Neural cell (in vitro differentiated cells): Measurements from ENCODE around the gene HOXD3. TPM values are rescaled to one million over a fixed set of nuclear protein-coding genes. Genes with fewer than 3 reads are reported as not detected.

Experiments used
- H2AFZ ChIP-seq: fragments of 200-600, 300-800 bp; sonication (generic), shearing (Covaris generic); 2 replicates; pipeline ENCODE4 v1.6.0; 2014; ENCODE audit warnings: low read depth, mild to moderate bottlenecking, antibody characterized with exemption, low read length, moderate library complexity
- H3F3A ChIP-seq: fragments of 200-600 bp; shearing (Covaris generic); 2 replicates; pipeline ENCODE4 v1.6.1; 2016; ENCODE audit warnings: mild to moderate bottlenecking, moderate library complexity, mixed read lengths, antibody characterized with exemption, low read length; ENCODE audit not compliant: insufficient read depth, poor library complexity, severe bottlenecking
- H3K27ac ChIP-seq: fragments of 200-600, 300-800 bp; sonication (generic), shearing (Covaris generic); 2 replicates; pipeline ENCODE4 v1.5.1; 2014; ENCODE audit warnings: mild to moderate bottlenecking, low read length, moderate library complexity
- H3K27me3 ChIP-seq: fragments of 300-800, 200-600 bp; sonication (generic), shearing (Covaris generic); 2 replicates; pipeline ENCODE4 v1.6.0; 2014; ENCODE audit warnings: mild to moderate bottlenecking, low read depth, low read length, moderate library complexity; ENCODE audit not compliant: insufficient read depth
- H3K36me3 ChIP-seq: fragments of 300-800, 200-600 bp; sonication (generic), shearing (Covaris generic); 2 replicates; pipeline ENCODE4 v1.5.1; 2014; ENCODE audit warnings: mild to moderate bottlenecking, antibody characterized with exemption, low read length, moderate library complexity; ENCODE audit not compliant: insufficient read depth
- H3K4me2 ChIP-seq: fragments of 300-800, 200-600 bp; sonication (generic), shearing (Covaris generic); 2 replicates; pipeline ENCODE4 v1.6.0; 2014; ENCODE audit warnings: mild to moderate bottlenecking, low read length
- H3K4me3 ChIP-seq: fragments of 300-800, 200-600 bp; sonication (generic), shearing (Covaris generic); 2 replicates; pipeline ENCODE4 v1.5.1; 2014; ENCODE audit warnings: mild to moderate bottlenecking, low read length, moderate library complexity
- H3K79me2 ChIP-seq: fragments of 200-600 bp; shearing (Covaris generic); replicated peaks from 2 replicates; pipeline ENCODE4 v1.6.0; 2014; ENCODE audit warnings: mild to moderate bottlenecking, low read length, moderate library complexity; ENCODE audit not compliant: insufficient read depth
- H3K9ac ChIP-seq: fragments of 300-800, 200-600 bp; sonication (generic), shearing (Covaris generic); 2 replicates; pipeline ENCODE4 v1.6.1; 2016; ENCODE audit warnings: mild to moderate bottlenecking, low read length, mixed read lengths
- H3K9me2 ChIP-seq: fragments of 200-600 bp; shearing (Covaris generic); 2 replicates; pipeline ENCODE4 v1.6.1; 2016; ENCODE audit warnings: mild to moderate bottlenecking, low read length, mixed read lengths; ENCODE audit not compliant: insufficient read depth
- H3K9me3 ChIP-seq: fragments of 200-600, 300-800 bp; sonication (generic), shearing (Covaris generic); 2 replicates; pipeline ENCODE4 v1.6.1; 2016; ENCODE audit warnings: mild to moderate bottlenecking, mixed run types, low read length, moderate library complexity, mixed read lengths
- H4K20me1 ChIP-seq: fragments of 200-600 bp; shearing (Covaris generic); 2 replicates; pipeline ENCODE4 v1.6.1; 2016; ENCODE audit warnings: mild to moderate bottlenecking, mixed run types; ENCODE audit not compliant: insufficient read depth
- EP300 ChIP-seq: fragments of 450-650 bp; conservative IDR thresholded peaks from 2 replicates; pipeline ENCODE4 v1.6.1; 2014; ENCODE audit warnings: antibody characterized with exemption, mild to moderate bottlenecking, moderate library complexity; ENCODE audit not compliant: poor library complexity, severe bottlenecking
- EZH2 ChIP-seq: fragments of 200-600, 300-800 bp; shearing (Covaris generic), sonication (generic); IDR thresholded peaks from 2 replicates; pipeline ENCODE4 v1.6.1; 2014; ENCODE audit warnings: antibody characterized with exemption, low read length, borderline replicate concordance, mild to moderate bottlenecking; ENCODE audit not compliant: insufficient read depth, poor library complexity, severe bottlenecking
- POLR2AphosphoS5 ChIP-seq: IDR thresholded peaks from 2 replicates; pipeline ENCODE4 v1.6.1; 2012
- RAD21 ChIP-seq: fragments of 450-650 bp; conservative IDR thresholded peaks from 2 replicates; pipeline ENCODE4 v1.6.1; 2014; ENCODE audit warnings: antibody characterized with exemption, mild to moderate bottlenecking, moderate library complexity
- TAF1 ChIP-seq: IDR thresholded peaks from 2 replicates; pipeline ENCODE4 v1.6.1; 2012; ENCODE audit warnings: low read depth
- polyA plus RNA-seq: library from polyadenylated mRNA; depleted of rRNA; stranded (reverse); fragments of >200 nt; gene quantifications from 2 replicates; pipeline ENCODE4 v1.2.3, GENCODE V29; 2014
- TF ChIP-seq, protein P1 (sequence below): IDR thresholded peaks from 2 replicates; pipeline ENCODE4 v1.6.1; 2012; ENCODE audit warnings: borderline replicate concordance
- TF ChIP-seq, protein P2 (sequence below): fragments of 450-650 bp; IDR thresholded peaks from 2 replicates; pipeline ENCODE4 v1.5.1; 2014; ENCODE audit warnings: antibody characterized with exemption, mild to moderate bottlenecking, moderate library complexity; ENCODE audit not compliant: poor library complexity, severe bottlenecking

The HOXD3 gene
- polyA plus RNA-seq, 1 donor from 2014 or later = not detected

DNA sequence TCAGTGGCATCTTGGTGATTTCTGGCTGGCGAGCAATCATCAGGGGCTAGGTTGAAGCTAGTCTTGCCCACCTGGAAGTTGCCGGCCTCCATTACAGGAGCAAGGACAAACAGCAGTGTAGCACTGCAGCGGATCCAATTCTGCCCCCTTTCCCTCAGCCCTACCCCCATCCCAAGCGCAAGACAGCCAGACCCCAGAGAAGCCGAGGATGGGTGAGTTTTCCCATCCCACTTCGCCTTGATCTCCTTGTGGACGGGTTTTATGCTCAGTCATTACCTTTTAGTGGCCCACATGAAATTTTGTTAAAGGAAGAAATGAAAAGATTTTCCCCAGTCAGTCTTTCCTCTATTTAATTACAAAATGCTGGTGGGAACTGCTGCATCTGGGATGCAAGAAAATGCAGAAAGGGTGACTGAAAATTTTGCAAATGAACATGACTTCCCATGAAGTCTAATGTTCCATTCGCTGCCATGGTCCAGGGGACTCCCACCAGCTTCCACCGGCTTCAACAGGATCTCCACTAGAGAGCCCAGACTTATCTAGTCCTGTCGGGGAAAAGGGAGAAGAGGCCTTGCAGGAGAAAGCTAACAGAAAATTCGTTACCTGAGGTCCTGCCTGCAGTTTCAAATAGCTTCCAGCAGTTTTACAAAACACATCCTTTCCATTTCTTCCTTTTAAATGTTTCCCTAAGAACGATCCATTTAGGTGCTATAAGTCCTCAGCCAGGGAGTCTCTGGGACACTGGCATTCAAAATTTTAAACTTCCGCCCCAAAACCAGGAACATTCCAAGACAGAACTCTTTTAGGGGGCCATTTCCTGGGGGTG, 36.5 kb upstream of the HOXD3 start:
- Histone ChIP-seq H3K9me3 (peaks cover 22% of the 10 kb centered on the region), H3K79me2 (no peaks in the 10 kb centered on the region), H3K4me3 (no peak overlapping the region), H3K9ac (no peak overlapping the region), H4K20me1 (no peaks in the 10 kb centered on the region), H3K9me2 (no peaks in the 10 kb centered on the region), H3K36me3 (no peaks in the 10 kb centered on the region), H3K27ac (no peak overlapping the region), H2AFZ (no peak overlapping the region), H3K27me3 (peaks cover 99% of the 10 kb centered on the region), H3F3A (no peaks in the 10 kb centered on the region), H3K4me2 (no peak overlapping the region)
- TF ChIP-seq EP300 (no peak), EZH2 (no peak), RAD21 (no peak), POLR2AphosphoS5 (no peak), TAF1 (no peak)
- TF ChIP-seq, protein P1, sequence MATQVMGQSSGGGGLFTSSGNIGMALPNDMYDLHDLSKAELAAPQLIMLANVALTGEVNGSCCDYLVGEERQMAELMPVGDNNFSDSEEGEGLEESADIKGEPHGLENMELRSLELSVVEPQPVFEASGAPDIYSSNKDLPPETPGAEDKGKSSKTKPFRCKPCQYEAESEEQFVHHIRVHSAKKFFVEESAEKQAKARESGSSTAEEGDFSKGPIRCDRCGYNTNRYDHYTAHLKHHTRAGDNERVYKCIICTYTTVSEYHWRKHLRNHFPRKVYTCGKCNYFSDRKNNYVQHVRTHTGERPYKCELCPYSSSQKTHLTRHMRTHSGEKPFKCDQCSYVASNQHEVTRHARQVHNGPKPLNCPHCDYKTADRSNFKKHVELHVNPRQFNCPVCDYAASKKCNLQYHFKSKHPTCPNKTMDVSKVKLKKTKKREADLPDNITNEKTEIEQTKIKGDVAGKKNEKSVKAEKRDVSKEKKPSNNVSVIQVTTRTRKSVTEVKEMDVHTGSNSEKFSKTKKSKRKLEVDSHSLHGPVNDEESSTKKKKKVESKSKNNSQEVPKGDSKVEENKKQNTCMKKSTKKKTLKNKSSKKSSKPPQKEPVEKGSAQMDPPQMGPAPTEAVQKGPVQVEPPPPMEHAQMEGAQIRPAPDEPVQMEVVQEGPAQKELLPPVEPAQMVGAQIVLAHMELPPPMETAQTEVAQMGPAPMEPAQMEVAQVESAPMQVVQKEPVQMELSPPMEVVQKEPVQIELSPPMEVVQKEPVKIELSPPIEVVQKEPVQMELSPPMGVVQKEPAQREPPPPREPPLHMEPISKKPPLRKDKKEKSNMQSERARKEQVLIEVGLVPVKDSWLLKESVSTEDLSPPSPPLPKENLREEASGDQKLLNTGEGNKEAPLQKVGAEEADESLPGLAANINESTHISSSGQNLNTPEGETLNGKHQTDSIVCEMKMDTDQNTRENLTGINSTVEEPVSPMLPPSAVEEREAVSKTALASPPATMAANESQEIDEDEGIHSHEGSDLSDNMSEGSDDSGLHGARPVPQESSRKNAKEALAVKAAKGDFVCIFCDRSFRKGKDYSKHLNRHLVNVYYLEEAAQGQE = no peak
- TF ChIP-seq, protein P2, sequence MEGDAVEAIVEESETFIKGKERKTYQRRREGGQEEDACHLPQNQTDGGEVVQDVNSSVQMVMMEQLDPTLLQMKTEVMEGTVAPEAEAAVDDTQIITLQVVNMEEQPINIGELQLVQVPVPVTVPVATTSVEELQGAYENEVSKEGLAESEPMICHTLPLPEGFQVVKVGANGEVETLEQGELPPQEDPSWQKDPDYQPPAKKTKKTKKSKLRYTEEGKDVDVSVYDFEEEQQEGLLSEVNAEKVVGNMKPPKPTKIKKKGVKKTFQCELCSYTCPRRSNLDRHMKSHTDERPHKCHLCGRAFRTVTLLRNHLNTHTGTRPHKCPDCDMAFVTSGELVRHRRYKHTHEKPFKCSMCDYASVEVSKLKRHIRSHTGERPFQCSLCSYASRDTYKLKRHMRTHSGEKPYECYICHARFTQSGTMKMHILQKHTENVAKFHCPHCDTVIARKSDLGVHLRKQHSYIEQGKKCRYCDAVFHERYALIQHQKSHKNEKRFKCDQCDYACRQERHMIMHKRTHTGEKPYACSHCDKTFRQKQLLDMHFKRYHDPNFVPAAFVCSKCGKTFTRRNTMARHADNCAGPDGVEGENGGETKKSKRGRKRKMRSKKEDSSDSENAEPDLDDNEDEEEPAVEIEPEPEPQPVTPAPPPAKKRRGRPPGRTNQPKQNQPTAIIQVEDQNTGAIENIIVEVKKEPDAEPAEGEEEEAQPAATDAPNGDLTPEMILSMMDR = no peak

DNA sequence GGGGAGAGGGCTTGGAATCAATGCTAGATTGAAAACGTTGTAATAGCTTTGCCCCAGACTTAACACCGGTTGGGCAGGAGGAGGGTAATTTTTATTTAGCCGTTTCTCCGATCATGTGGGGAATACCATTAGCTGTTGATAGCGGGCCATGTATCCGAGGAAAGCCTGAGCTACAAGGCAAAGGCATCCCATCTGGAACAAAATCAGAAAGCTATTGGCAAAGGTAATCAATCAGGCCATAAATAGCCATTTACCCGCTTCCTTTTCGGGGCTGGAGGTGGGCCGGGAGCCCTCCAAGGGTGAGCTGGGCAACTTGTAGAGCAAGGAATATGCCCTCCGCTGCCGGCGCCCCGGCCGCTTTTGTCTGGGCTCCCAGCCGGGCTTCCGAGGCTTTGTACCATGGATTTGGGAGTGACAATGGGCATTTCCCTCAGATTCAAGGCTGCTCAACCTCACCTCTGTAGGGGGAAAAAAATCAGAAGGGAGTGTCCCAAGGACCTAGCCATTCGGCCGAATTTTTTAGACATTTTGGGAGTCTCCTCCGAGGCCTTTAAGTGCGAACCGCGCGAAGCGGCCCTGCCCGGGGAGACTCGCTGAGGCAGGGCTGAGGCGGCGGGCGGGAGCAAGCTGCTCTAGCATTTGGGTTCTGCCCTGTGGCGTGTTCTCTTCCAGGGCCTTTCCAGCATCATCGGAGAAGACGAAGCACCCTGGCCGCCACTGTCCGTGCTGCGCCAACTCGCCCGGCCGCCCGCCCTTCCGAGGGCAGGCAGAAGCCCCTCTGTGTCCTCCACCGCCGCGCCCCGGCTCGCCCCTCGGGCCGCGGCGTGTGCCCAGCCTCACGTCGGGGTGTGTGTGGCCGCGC, 35.7 kb upstream of the HOXD3 start:
- Histone ChIP-seq H3K36me3 (no peaks in the 10 kb centered on the region), H3K4me2 (no peak overlapping the region), H3K4me3 (no peak overlapping the region), H4K20me1 (no peaks in the 10 kb centered on the region), H3K79me2 (no peaks in the 10 kb centered on the region), H3K9ac (no peak overlapping the region), H3K27me3 (peaks cover 99% of the 10 kb centered on the region), H2AFZ (no peak overlapping the region), H3K9me2 (no peaks in the 10 kb centered on the region), H3K9me3 (peaks cover 15% of the 10 kb centered on the region), H3F3A (no peaks in the 10 kb centered on the region), H3K27ac (no peak overlapping the region)
- no peak for TF ChIP-seq RAD21
- TF ChIP-seq EZH2 = peak; percentile 79
